Measurements from ENCODE around the gene FGF14.
A peak's percentile ranks its signal among the peaks of the same experiment; 100 is the strongest.

Gene FGF14

DNA sequence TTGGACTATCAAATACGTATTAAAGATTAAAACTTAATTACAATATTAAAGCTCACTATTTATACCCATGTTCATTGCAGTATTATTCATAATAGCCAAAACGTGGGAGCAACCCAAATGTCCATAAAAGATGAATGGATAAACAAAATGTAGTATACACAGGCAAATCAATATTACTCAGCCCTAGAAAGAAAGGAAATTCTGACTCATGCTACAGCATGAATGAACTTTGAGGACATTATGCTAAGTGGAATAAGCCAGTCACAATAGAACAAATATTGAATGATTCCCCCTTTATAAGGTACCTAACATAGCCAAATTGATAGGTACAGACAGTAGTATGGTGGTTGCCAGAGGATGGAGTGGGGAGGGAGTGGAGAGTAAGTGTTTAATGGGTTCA, 457.3 kb downstream of the FGF14 start:
- H3K4me3 ChIP-seq (ENCODE audit: low read depth, low read length) = no peak overlapping the region
- TF ChIP-seq CTCF (IDR thresholded peaks at IDR 0.05; ENCODE audit: borderline replicate concordance, insufficient read depth, low read depth, low read length) = no peak

DNA sequence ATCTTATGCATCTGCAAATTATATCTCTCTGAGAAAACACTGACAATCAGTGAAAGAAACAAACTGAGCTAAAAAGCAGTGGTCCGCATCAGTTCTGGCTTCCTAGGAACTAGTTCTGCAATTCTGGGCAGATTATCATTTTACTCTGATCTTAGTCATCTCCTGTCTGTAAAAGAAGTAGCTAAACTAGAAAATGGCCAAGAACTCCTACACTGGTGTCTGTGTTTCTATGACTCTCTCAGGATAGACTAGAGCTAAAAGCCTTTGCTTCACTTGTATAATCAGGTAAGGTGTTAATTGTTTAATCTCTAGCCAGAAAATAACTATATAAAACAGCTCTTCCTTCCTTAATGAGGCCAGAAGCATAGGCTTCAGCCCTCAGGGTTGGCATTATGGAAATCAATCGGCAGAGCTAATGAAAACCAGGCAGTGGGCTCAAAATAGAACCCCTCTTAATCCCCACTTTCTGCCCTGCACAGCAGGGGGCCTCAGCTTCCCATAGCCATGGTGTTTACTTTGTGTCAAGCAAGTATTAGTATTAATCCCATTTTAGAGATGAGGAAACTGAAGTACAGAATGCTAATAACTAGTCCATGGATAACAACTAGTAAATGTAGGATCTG, 459.2 kb downstream of the FGF14 start:
- no peak overlapping the region for H3K4me3 ChIP-seq (ENCODE audit: low read depth, low read length)
- TF ChIP-seq CTCF (IDR thresholded peaks at IDR 0.05; ENCODE audit: borderline replicate concordance, insufficient read depth, low read depth, low read length) = no peak

DNA sequence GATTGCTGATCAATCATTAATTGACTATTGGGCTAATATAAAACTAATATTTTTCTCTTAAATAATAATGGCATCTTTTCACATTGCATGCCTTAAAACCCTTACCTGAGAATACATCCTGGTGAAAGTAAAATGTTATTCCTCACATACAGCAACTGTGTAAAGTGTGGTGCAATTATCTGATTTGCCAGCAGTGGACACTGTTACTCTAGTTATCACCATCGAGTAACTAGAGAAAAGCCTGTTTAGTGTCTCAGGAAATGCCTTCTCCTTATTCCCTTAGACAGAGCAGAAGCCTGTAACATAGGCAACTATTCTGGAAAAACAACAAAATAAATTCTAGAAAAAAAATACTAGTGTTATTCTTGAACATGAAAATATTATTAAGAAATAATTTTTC, 459.8 kb downstream of the FGF14 start:
- TF ChIP-seq CTCF (IDR thresholded peaks at IDR 0.05; ENCODE audit: borderline replicate concordance, insufficient read depth, low read depth, low read length) = peak; percentile 60; the same call in 1 of the 2 replicates
- no peak overlapping the region for H3K4me3 ChIP-seq (ENCODE audit: low read depth, low read length)

GRCh38 chr13:101941095-101941783, 460.6 kb downstream of the FGF14 start:
- TF ChIP-seq CTCF (IDR thresholded peaks at IDR 0.05; ENCODE audit: borderline replicate concordance, insufficient read depth, low read depth, low read length) = no peak
- no peak overlapping the region for H3K4me3 ChIP-seq (ENCODE audit: low read depth, low read length)

GRCh38 chr13:101939370-101939769, 462.5 kb downstream of the FGF14 start:
- H3K4me3 ChIP-seq (ENCODE audit: low read depth, low read length) = no peak overlapping the region
- no peak for TF ChIP-seq CTCF (IDR thresholded peaks at IDR 0.05; ENCODE audit: borderline replicate concordance, insufficient read depth, low read depth, low read length)

- no peak for TF ChIP-seq CTCF (IDR thresholded peaks at IDR 0.05; ENCODE audit: borderline replicate concordance, insufficient read depth, low read depth, low read length)
These were observed 466.0 kb downstream of the FGF14 start for GRCh38 chr13:101935828-101936227.

GRCh38 chr13:101931186-101931585, 470.7 kb downstream of the FGF14 start:
- no peak for TF ChIP-seq CTCF (IDR thresholded peaks at IDR 0.05; ENCODE audit: borderline replicate concordance, insufficient read depth, low read depth, low read length)

More at GRCh38 chr13:101935828-101936227, 466.0 kb downstream of the FGF14 start:
- H3K4me3 ChIP-seq (ENCODE audit: low read depth, low read length) = no peak overlapping the region

More at GRCh38 chr13:101931186-101931585, 470.7 kb downstream of the FGF14 start:
- no peak overlapping the region for H3K4me3 ChIP-seq (ENCODE audit: low read depth, low read length)

Data from GM12875 (cell line).